ENCODE measurements around the gene MACROD1. TPM values are rescaled to one million over a fixed set of nuclear protein-coding genes. Genes with fewer than 3 reads are reported as not detected.

The MACROD1 gene
- total and polyA plus RNA-seq, 2 donors (not counting 3 experiments of a cell fraction or from before 2014, with no cell fraction given), result 11.0 to 16.2 TPM

GRCh38 chr11:64176751-64177150 lies 10.8 kb upstream of the MACROD1 start:
- FAIRE-seq (no peak), DNase-seq (ENCODE audit: low read depth, low spot score) (no peak)
- no peaks in the 10 kb centered on the region for H3K79me2 ChIP-seq (ENCODE audit: control insufficient read depth, insufficient read depth, low read length)
- H2AFZ ChIP-seq (ENCODE audit: low read depth, low read length), result no peak overlapping the region
- H3K27me3 ChIP-seq (ENCODE audit: control insufficient read depth in 2 of 2, insufficient read depth in 2 of 2, low read length in 2 of 2), result no peaks in the 10 kb centered on the region
- peaks cover 6% of the 10 kb centered on the region for H3K4me1 ChIP-seq (ENCODE audit: control insufficient read depth, extremely low read depth, insufficient read depth, low read length)
- TF ChIP-seq GATA2 (IDR thresholded peaks at IDR 0.05; ENCODE audit: insufficient read depth, insufficient read length, low read depth, low read length) (no peak), MAX (IDR thresholded peaks at IDR 0.05; ENCODE audit: insufficient read depth, insufficient read length) (no peak), MYC (IDR thresholded peaks at IDR 0.05; ENCODE audit: low read depth, low read length) (no peak), POLR2AphosphoS5 (IDR thresholded peaks at IDR 0.05; ENCODE audit: insufficient read depth, low read depth, low read length) (no peak), FOS (IDR thresholded peaks at IDR 0.05; ENCODE audit: borderline replicate concordance, insufficient read depth, low read length) (no peak), EZH2 (IDR thresholded peaks at IDR 0.05; ENCODE audit: borderline replicate concordance, low read depth, low read length, severe bottlenecking) (no peak), POLR2A (IDR thresholded peaks at IDR 0.05; ENCODE audit: low read depth, low read length) (no peak), CTCF (IDR thresholded peaks at IDR 0.05; ENCODE audit: extremely low read depth in 1 of 2, insufficient read depth in 1 of 2, low read depth in 1 of 2, low read length in 2 of 2) (no peak), JUN (IDR thresholded peaks at IDR 0.05; ENCODE audit: borderline replicate concordance, insufficient read depth, insufficient read length, low read depth) (no peak)
- CTCF ChIA-PET, result no interaction called here
- H3K9ac ChIP-seq (replicated peaks; ENCODE audit: extremely low read depth, insufficient read depth, low read length), result no peak overlapping the region
- POLR2A ChIA-PET, result interaction anchor here (0.7 kb wide), 1 partner anchor 1070 kb away, joined by 5 read pairs; no protein-coding TSS in a partner anchor
- H3K4me3 ChIP-seq (replicated peaks in 1 of 3; ENCODE audit: insufficient read depth in 1 of 3, low read depth in 1 of 3, low read length in 3 of 3), result no peak overlapping the region
- no peaks in the 10 kb centered on the region for H4K20me1 ChIP-seq (replicated peaks; ENCODE audit: control insufficient read depth, extremely low read depth, insufficient read depth, low read length)
- H3K4me2 ChIP-seq (ENCODE audit: insufficient read depth, low read length), result no peak overlapping the region
- BruUV-seq (replicated peaks), result no TSS peak
- H3K27ac ChIP-seq (ENCODE audit: insufficient read depth, low read depth, low read length), result no peak overlapping the region
- intact Hi-C loops (cut with micrococcal nuclease), result no loop called here
- H3K9me3 ChIP-seq (replicated peaks; ENCODE audit: control insufficient read depth, insufficient read depth, low read length), result no peaks in the 10 kb centered on the region
- H3K9me1 ChIP-seq (replicated peaks; ENCODE audit: control insufficient read depth, extremely low read depth, insufficient read depth, low read length), result no peaks in the 10 kb centered on the region
- dilution Hi-C loops (cut with MboI; ENCODE audit: extremely low pct_ligation_motif_present, low sequenced_read_pairs), result no loop called here
- no peaks in the 10 kb centered on the region for H3K36me3 ChIP-seq (ENCODE audit: control insufficient read depth in 2 of 2, extremely low read depth in 1 of 2, insufficient read depth in 2 of 2, low read length in 2 of 2)

Measured in endothelial cell of umbilical vein (primary cell).